Hippocampal formation (tissue), 2 donors: ENCODE measurements around the gene RBMY1B.
"Not testable (repeated sequence)": the region's sequence is repeated elsewhere in the genome, so short reads cannot be mapped to it uniquely, and the experiment has no call there.

ENCODE experiments used
- DNase-seq, 2 donors: peaks; one replicate each; lab custom pipeline; 2025; lab: John Stamatoyannopoulos, UW

RBMY1B gene

DNA sequence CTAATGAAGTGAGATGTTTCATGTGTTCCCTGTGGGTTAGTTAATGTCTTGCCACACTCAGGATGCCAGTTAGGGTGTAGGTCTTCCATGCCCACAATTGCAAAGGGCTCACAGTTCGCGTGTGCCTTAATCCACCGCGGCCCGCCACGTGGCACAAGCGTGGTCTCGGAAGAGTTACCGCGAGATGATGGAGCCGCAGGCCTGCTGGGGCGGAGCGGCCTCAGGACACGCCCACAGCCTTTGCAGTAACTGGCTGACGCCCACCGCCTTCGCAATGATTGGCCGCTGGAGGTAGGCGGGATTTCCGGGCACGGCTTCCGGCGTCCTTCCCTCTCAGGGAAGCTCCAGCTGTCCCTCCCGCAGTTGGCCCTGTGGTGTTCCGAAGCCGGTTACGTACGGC, at the start of gene RBMY1B:
RBMY1B (plus strand) TSS at position 301 of the 400 bp plus-strand sequence. CDS start 2,013 bp downstream, outside the sequence.
- not testable (repeated sequence) for DNase-seq

DNA sequence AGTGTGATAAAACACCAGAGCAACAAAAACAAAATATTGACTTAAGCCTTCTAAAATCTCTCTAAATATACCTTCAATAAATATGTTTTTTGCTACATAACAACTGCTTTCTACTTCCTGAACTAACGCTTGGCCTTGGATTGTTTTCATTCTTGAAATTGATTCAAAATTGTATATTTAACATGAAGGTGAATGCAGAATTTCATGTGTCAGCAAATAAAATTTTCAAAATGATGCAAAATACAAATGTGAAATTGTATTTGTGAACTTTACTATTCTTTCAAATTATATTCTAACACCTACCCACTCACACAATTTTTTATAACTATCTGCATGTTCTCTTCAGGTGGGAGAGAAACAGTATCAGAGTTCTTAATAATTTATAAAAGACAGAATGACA, 48.2 kb upstream of the RBMY1B start:
- not testable (repeated sequence) for DNase-seq

DNA sequence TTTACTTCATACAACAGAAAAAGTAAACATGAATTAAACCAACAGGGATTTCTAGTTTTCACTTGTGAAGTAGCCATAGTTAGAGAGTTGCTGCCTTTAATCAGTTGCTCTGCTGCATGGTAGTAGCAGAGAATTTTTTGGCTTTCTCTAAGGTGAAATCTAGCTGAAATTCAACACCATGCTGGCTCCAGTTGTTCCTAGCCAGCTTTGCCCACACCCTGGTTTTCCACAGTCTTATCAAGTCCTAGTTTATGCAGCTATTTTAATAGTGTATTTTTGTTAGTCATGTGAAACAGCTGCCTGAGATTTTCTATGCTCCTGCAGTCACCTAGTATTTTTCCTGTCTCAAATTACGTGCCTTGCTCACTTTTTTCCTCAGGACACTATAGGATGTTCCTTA, 28.2 kb upstream of the RBMY1B start:
- no peak for DNase-seq

DNA sequence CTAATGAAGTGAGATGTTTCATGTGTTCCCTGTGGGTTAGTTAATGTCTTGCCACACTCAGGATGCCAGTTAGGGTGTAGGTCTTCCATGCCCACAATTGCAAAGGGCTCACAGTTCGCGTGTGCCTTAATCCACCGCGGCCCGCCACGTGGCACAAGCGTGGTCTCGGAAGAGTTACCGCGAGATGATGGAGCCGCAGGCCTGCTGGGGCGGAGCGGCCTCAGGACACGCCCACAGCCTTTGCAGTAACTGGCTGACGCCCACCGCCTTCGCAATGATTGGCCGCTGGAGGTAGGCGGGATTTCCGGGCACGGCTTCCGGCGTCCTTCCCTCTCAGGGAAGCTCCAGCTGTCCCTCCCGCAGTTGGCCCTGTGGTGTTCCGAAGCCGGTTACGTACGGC, 23.4 kb downstream of the RBMY1B start, which contains the start of gene RBMY1A1:
RBMY1A1 (plus strand) TSS at position 301 of the 400 bp plus-strand sequence. CDS start 2,013 bp downstream, outside the sequence.
- not testable (repeated sequence) for DNase-seq

DNA sequence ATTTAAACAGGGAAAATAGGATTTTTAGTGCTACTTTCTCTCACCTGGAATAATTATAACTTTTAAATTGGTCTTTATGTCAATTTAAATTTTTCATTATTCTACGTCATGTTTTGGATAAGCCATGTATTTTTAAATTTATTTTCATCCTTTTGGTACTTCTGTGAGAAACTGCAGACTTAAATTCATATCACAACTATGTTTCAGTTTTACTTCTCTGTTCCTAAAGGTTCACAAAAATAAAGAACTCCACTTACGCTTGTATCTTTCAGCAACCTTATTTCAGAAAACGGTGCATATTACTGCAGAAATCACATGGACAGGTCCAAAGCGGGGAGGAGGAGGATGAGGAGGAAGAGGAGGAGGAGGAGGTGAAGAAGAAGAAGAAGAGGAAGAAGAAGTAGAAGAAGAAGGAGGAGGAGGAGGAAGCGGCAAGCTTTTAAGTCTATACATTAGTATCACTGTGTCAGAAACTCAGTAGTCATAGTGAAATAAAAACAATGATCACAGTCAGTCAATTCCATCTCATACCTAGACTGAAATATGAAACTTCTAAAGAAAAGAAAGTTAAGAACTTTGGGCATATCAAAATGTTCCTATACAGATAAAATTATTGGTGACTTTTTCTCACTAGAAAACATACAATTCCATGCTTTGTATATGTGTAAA, 48.3 kb downstream of the RBMY1B start:
- not testable (repeated sequence) for DNase-seq
